Measurements from ENCODE around the gene MKRN3. TPM values are rescaled to one million over a fixed set of nuclear protein-coding genes. Genes with fewer than 3 reads are reported as not detected.

The MKRN3 gene
- total RNA-seq: 0.24 and 0.46 TPM in 2 replicates
- long read RNA-seq, partial matches to known transcripts: 0 of 1 reads
- long read RNA-seq, other reads (novel, unspliced or antisense): 1 of 1 reads

- H3K36me3 Mint-ChIP-seq (ENCODE audit: insufficient read depth): peaks cover 10% of the 10 kb centered on the region
- no peak within 1 kb of the TSS for H3K4me3 Mint-ChIP-seq (ENCODE audit: low read depth)
- DNase-seq (ENCODE audit: low spot score, unreplicated experiment): no peak
- H3K9me3 Mint-ChIP-seq (ENCODE audit: low read depth): peaks cover 17% of the 10 kb centered on the region
- TF ChIP-seq, protein P1, sequence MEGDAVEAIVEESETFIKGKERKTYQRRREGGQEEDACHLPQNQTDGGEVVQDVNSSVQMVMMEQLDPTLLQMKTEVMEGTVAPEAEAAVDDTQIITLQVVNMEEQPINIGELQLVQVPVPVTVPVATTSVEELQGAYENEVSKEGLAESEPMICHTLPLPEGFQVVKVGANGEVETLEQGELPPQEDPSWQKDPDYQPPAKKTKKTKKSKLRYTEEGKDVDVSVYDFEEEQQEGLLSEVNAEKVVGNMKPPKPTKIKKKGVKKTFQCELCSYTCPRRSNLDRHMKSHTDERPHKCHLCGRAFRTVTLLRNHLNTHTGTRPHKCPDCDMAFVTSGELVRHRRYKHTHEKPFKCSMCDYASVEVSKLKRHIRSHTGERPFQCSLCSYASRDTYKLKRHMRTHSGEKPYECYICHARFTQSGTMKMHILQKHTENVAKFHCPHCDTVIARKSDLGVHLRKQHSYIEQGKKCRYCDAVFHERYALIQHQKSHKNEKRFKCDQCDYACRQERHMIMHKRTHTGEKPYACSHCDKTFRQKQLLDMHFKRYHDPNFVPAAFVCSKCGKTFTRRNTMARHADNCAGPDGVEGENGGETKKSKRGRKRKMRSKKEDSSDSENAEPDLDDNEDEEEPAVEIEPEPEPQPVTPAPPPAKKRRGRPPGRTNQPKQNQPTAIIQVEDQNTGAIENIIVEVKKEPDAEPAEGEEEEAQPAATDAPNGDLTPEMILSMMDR (IDR thresholded peaks at IDR 0.05; ENCODE audit: unreplicated experiment): no peak
- no peaks in the 10 kb centered on the region for H3K27me3 Mint-ChIP-seq
- peak within 1 kb of the TSS; percentile 78 for H3K27ac Mint-ChIP-seq
- H3K4me1 Mint-ChIP-seq (ENCODE audit: low read depth): peaks cover 17% of the 10 kb centered on the region
Measured at GRCh38 chr15:23565395-23566070, at the start of gene MKRN3. MKRN3 (plus strand) TSS chr15:23565674; CDS start chr15:23565783, 109 bp downstream.

DNA sequence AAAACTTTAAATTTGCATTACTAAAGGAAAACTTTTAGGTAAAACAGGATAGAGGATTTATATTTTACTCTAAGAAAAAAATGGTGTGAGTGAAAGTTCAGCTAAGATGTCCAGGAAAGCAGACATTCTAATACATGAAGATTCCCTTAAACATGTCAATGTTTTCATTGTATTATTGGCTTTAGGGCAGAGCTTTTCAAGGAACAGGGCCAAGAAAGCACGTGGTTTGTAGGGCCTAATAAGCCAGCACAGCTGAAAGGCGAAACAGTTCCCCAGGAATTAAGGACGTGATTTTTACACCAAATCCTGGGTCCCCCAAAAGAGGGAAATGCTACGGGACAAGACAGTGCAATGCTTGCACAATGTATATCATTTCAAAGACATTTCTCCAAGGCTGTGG, 48.6 kb upstream of the MKRN3 start:
- peaks cover 3% of the 10 kb centered on the region for H3K4me1 Mint-ChIP-seq (ENCODE audit: low read depth)
- no peak for DNase-seq (ENCODE audit: low spot score, unreplicated experiment)
- H3K9me3 Mint-ChIP-seq (ENCODE audit: low read depth): peaks cover 39% of the 10 kb centered on the region
- peaks cover 12% of the 10 kb centered on the region for H3K36me3 Mint-ChIP-seq (ENCODE audit: insufficient read depth)
- H3K27me3 Mint-ChIP-seq: no peaks in the 10 kb centered on the region
- TF ChIP-seq, protein P1 (IDR thresholded peaks at IDR 0.05; ENCODE audit: unreplicated experiment): no peak
- no peak overlapping the region for H3K27ac Mint-ChIP-seq
- no peak overlapping the region for H3K4me3 Mint-ChIP-seq (ENCODE audit: low read depth)

DNA sequence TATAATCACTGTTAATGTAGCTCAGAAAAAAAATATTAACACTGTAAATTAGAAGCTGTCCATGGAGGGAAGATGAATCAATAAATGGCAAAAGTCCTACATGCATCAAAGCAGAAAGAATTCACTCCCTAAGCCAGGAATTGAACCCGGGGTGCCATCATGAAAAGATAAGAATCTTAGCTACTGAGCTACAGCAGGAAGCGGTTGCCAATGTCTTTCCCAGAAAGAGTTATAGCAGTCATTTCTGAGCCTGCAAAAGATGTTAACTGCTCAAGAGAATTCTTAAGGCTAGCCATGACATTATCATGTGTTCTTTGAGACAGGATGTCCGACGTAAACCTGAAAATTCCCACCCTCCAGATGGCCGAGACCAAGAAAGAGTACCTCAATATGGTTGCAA, 47.4 kb upstream of the MKRN3 start:
- TF ChIP-seq, protein P1 (IDR thresholded peaks at IDR 0.05; ENCODE audit: unreplicated experiment): no peak
- Mint-ChIP-seq H3K27ac (no peak overlapping the region), H3K9me3 (ENCODE audit: low read depth) (peaks cover 38% of the 10 kb centered on the region)

DNA sequence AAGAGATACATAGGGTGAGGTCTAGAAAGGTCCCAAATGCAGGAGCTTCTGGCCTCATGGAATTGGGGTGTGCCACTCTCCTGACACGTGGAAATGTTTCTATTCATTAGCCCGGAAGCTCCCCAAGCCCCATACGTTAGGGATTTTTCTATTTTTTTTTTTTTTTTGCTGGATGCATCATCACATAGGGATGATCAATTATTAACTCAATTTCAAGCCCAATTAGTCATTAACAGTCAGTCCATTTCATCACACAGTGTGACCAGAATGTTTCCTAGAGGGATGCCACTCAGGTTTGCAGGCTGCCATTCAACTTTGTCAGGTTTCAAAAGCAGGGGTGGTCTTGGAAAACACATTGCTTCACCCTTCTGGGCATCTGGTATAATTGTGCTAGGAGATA, 40.7 kb upstream of the MKRN3 start:
- DNase-seq (ENCODE audit: low spot score, unreplicated experiment): no peak
- H3K27me3 Mint-ChIP-seq: no peaks in the 10 kb centered on the region
- no peak overlapping the region for H3K27ac Mint-ChIP-seq
- peaks cover 4% of the 10 kb centered on the region for H3K36me3 Mint-ChIP-seq (ENCODE audit: insufficient read depth)
- TF ChIP-seq, protein P1 (IDR thresholded peaks at IDR 0.05; ENCODE audit: unreplicated experiment): no peak
- H3K4me3 Mint-ChIP-seq (ENCODE audit: low read depth): no peak overlapping the region
- H3K4me1 Mint-ChIP-seq (ENCODE audit: low read depth): peaks cover 18% of the 10 kb centered on the region
- peaks cover 36% of the 10 kb centered on the region for H3K9me3 Mint-ChIP-seq (ENCODE audit: low read depth)

More for the DNA sequence above, 47.4 kb upstream of the MKRN3 start:
- no peak overlapping the region for H3K4me3 Mint-ChIP-seq (ENCODE audit: low read depth)
- no peaks in the 10 kb centered on the region for H3K27me3 Mint-ChIP-seq
- peaks cover 3% of the 10 kb centered on the region for H3K4me1 Mint-ChIP-seq (ENCODE audit: low read depth)
- DNase-seq (ENCODE audit: low spot score, unreplicated experiment): no peak
- peaks cover 9% of the 10 kb centered on the region for H3K36me3 Mint-ChIP-seq (ENCODE audit: insufficient read depth)

DNA sequence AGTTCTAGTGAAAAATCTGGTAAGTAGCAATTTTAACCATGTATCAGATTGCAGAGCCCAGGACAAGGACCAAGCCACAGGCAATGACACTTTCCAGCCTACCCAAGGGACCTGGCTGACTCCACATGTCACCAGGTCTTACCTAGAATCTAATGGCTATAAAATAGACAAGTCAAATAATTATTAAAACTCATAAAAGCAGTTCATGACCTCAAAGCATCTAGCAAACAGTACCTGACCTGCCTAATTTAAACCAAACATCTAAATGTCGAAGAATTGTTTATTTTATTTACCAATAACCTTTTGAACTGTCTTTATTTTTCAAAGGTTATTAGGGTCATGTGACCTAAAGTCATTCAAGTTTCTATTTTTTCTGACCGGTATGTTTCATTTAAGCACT, 35.6 kb upstream of the MKRN3 start:
- H3K4me3 Mint-ChIP-seq (ENCODE audit: low read depth): no peak overlapping the region
- TF ChIP-seq, protein P1 (IDR thresholded peaks at IDR 0.05; ENCODE audit: unreplicated experiment): no peak
- H3K36me3 Mint-ChIP-seq (ENCODE audit: insufficient read depth): peaks cover 9% of the 10 kb centered on the region
- DNase-seq (ENCODE audit: low spot score, unreplicated experiment): no peak
- H3K27ac Mint-ChIP-seq: no peak overlapping the region
- peaks cover 19% of the 10 kb centered on the region for H3K4me1 Mint-ChIP-seq (ENCODE audit: low read depth)
- H3K27me3 Mint-ChIP-seq: no peaks in the 10 kb centered on the region
- H3K9me3 Mint-ChIP-seq (ENCODE audit: low read depth): peaks cover 25% of the 10 kb centered on the region

All from progenitor cell of endocrine pancreas (in vitro differentiated cells).